DMS 273 (cell line): ENCODE measurements around the gene ITGB6.
"Not testable (repeated sequence)": the region's sequence is repeated elsewhere in the genome, so short reads cannot be mapped to it uniquely, and the experiment has no call there.

Source experiments
- DNase-seq: peaks from one replicate; lab custom pipeline; 2025; ENCODE audit not compliant: unreplicated experiment; lab: John Stamatoyannopoulos, UW

The ITGB6 gene

GRCh38 chr2:160194351-160194750 lies 5.7 kb downstream of the ITGB6 start:
- peak; percentile 33 for DNase-seq

GRCh38 chr2:160181146-160181836 lies 18.8 kb downstream of the ITGB6 start:
- not testable (repeated sequence) for DNase-seq

DNA sequence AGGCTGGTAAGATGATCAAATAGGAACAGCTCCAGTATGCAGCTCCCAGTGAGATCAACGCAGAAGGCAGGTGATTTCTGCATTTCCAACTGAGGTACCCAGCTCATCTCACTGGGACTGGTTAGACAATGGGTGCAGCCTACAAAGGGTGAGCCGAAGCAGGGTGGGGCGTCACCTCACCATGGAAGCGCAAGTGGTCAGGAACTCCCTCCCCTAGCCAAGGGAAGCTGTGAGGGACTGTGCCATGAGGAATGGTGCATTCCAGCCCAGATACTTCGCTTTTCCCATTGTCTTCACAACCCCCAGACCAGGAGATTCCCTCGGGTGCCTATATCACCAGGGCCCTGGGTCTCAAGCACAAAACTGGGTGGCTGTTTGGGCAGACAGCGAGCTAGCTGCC lies 19.4 kb downstream of the ITGB6 start:
- not testable (repeated sequence) for DNase-seq

DNA sequence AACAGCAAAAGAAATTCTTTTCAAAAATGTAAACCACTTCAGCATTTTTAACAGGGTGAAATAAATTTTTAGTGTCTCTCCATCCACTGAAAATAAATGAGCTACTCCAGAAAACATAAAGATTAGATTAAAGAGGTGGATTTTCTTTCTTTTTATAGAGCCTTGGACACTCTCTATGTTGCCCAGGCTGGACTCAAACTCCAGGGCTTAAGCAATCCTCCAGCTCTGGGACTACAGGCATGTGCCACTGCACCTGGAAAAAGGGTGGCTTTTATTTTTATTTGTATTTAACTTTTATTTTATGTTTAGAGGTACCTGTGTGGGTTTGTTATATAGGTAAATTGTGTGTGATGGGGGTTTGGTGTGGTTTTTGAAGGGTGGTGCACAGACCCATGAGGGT lies 19.9 kb downstream of the ITGB6 start:
- no peak for DNase-seq

GRCh38 chr2:160175169-160176134 lies 24.6 kb downstream of the ITGB6 start:
- no peak for DNase-seq

DNA sequence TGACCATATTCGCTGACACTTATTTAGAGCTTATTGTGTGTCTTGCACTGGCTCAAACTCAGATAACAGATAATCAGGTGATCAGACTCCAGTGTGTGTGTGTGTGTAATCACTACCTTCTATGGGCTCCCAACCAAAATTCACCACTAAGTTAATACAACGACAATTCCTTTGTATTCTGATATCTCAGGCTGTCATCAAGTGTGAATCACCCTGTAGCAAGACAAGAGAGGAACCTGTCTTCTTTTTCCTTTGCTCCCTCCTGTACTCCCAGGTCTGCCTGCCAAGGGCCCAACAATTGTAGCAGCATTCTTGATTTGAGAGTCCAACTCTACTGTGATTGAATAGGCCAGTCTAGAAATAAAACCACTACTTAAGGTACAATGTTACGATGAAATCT lies 25.8 kb downstream of the ITGB6 start:
- DNase-seq = no peak

DNA sequence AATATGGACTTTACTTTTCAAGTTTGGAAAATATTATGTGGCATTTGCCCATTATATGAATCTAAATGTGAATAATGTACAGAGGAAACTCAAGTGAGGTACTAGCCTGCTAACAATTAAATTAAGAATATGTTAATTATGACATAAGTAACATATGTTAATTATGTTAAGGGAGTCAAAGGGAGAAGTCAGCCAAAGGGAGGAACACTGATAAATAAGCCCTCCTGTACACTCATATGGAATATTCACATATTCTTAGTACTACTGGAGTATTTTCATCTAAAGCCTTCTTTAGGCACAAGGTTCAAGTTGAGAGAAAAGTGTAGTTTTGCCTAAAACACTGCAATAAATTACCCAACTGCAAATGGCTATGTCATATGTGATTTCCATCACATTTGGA lies 30.1 kb downstream of the ITGB6 start:
- DNase-seq = no peak

DNA sequence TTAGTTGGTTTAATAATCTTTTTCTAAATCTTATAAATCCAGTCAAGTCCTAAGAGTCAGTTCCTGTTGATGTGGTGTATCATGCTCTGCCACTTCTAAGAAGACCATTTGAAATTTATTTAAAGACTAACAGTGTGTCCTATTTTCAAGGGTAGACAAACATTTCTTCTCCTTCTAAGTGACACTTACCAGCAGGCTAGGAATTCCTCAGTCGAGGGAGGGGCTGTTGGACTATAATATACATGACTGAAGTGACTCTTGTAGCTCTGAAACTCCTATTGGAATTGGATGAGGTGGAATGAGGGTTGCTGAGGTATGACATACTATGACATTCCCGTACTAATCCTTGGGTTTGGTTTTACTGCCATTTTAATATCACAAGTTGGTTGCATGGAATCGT lies 30.6 kb downstream of the ITGB6 start:
- DNase-seq = no peak

GRCh38 chr2:160168878-160169277 lies 31.2 kb downstream of the ITGB6 start:
- DNase-seq = no peak

GRCh38 chr2:160167089-160167740 lies 32.9 kb downstream of the ITGB6 start:
- no peak for DNase-seq

GRCh38 chr2:160165996-160166395 lies 34.1 kb downstream of the ITGB6 start:
- DNase-seq = no peak

DNA sequence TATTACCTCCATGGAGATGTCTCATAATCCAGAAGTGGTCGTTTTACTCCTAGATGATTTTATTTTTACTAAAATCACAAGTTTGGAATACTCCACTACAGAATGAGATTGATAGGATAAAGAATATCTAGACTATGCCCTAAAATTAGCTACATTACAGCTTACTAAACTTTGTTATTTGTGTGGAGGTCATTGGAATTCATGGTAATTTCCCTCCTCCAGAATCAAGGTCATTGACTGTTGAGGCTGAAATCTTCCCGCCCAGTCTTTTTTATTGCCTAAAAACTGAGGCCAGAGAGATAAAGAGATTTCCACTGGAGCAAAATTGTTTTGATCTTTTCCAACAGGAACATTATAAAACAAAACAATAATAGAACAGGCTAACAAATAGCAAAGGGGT lies 35.0 kb downstream of the ITGB6 start:
- no peak for DNase-seq

- no peak for DNase-seq
Measured at GRCh38 chr2:160157861-160158829, 41.9 kb downstream of the ITGB6 start.

- DNase-seq = no peak
Measured at GRCh38 chr2:160156665-160157064, 43.4 kb downstream of the ITGB6 start.

- DNase-seq = no peak
Measured at GRCh38 chr2:160156100-160156499, 44.0 kb downstream of the ITGB6 start.

- not testable (repeated sequence) for DNase-seq
Measured at GRCh38 chr2:160148419-160148818, 51.7 kb downstream of the ITGB6 start.

DNA sequence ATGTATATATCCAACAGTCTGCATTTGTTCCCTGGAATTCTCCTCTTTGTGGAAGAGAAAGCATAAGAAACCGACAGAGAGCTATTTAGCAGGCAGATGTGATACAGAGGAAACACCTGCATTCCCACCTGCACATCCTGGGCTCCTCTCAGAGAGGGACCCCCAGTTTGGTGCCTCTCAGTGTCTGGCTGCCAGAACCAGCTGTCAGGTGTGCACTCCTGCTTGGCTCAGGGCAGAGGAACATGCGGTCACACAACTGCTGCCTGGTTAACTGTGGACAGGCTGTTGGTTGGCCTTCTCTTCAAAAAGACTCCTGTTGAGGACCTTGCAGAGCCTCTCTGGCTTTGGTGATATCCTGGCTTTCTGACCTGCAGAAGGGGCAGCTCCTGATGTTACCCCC lies 54.6 kb downstream of the ITGB6 start:
- DNase-seq = no peak

DNA sequence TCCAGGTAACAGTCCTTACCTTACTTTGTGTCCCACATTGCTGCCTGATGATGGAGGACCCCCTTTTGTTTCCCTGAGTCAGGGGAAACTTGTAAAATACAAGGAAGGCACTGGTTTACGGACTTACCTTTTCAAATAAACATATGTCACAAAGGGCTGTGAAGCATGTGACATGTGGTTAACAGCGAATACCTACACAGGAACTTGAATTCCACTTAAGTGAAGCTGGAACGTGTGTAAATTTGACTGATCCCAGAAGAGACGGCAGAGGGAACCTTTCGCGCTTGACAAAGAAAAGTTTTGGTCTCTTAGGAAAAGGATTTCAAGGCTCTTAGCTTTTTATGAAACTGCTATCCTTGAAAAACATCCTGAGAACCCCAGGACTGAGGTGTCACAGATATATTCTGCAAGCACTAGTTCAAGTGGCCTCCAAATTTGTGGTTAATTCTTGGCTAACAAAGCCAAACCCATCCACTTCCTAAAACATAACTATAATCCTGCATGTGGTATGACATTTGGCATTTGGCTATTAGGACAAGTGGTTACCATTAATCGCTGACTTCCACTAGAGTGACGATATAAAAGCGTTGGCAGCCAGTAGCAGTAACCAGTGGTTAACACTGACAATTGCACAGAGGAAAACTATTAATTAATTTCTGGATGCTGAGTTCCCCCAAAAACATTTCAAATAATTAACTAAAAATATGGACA lies 55.6 kb downstream of the ITGB6 start:
- DNase-seq = no peak

GRCh38 chr2:160142472-160142871 lies 57.6 kb downstream of the ITGB6 start:
- DNase-seq = no peak

DNA sequence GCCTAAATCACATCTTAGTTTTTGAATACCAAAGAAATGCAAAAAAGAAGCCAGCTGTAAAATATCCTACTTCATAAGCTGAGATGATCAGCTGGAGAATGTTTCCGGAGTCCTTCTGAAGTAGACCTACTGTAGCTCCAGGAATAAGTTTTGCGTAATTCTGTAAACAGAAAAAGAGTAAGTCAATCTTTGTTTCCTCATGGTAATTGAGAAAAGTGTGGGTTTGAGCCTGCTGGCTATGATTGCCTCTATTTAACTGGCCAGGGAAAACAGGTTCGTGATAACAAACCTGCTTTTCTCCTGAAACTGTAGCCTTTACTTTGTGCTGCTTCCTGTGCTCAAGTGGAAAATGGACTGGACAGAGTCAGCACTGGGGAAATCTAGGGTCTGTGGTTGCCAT lies 58.2 kb downstream of the ITGB6 start:
- no peak for DNase-seq
